Measurements from ENCODE around the gene CHKA. TPM values are rescaled to one million over a fixed set of nuclear protein-coding genes. Genes with fewer than 3 reads are reported as not detected.

CHKA gene
- total RNA-seq, 6 experiments from 2014 or later = 6.8 to 9.2 (median 7.8) TPM

- no peak overlapping the region for H3K27ac Mint-ChIP-seq
- H3K4me1 Mint-ChIP-seq (ENCODE audit: low read depth) = peaks cover 4% of the 10 kb centered on the region; the same call in 1 of the 2 replicates
- no peak for TF ChIP-seq CTCF (IDR thresholded peaks at IDR 0.05)
- H3K4me3 Mint-ChIP-seq = no peak overlapping the region
- H3K36me3 Mint-ChIP-seq (ENCODE audit: low read depth) = peaks cover 9% of the 10 kb centered on the region
- no peaks in the 10 kb centered on the region for H3K9me3 Mint-ChIP-seq
- no peak for DNase-seq
- H3K27me3 Mint-ChIP-seq (ENCODE audit: insufficient read depth) = peaks cover 6% of the 10 kb centered on the region
Observed at GRCh38 chr11:68056317-68057285, 64.6 kb downstream of the CHKA start.

- no peak for DNase-seq
- Mint-ChIP-seq H3K36me3 (ENCODE audit: low read depth) (peaks cover 16% of the 10 kb centered on the region), H3K4me3 (no peak overlapping the region; the same call in 1 of the 2 replicates), H3K27ac (peak overlapping the region; percentile 57; the same call in 1 of the 2 replicates), H3K4me1 (ENCODE audit: low read depth) (peaks cover 4% of the 10 kb centered on the region; the same call in 1 of the 2 replicates), H3K9me3 (no peaks in the 10 kb centered on the region), H3K27me3 (ENCODE audit: insufficient read depth) (peaks cover 6% of the 10 kb centered on the region)
- TF ChIP-seq CTCF (IDR thresholded peaks at IDR 0.05) = no peak
Observed at GRCh38 chr11:68053981-68054812, 67.0 kb downstream of the CHKA start.

- Mint-ChIP-seq H3K27me3 (ENCODE audit: insufficient read depth) (peaks cover 4% of the 10 kb centered on the region), H3K27ac (no peak overlapping the region), H3K4me1 (ENCODE audit: low read depth) (peaks cover 4% of the 10 kb centered on the region; the same call in 1 of the 2 replicates), H3K4me3 (no peak overlapping the region), H3K36me3 (ENCODE audit: low read depth) (peaks cover 16% of the 10 kb centered on the region), H3K9me3 (no peaks in the 10 kb centered on the region)
- no peak for DNase-seq
- no peak for TF ChIP-seq CTCF (IDR thresholded peaks at IDR 0.05)
Observed at GRCh38 chr11:68053117-68053516, 68.1 kb downstream of the CHKA start.

GRCh38 chr11:68052137-68052873 is 68.9 kb downstream of the CHKA start:
- Mint-ChIP-seq H3K9me3 (no peaks in the 10 kb centered on the region), H3K36me3 (ENCODE audit: low read depth) (peaks cover 16% of the 10 kb centered on the region), H3K27me3 (ENCODE audit: insufficient read depth) (peaks cover 4% of the 10 kb centered on the region), H3K4me3 (no peak overlapping the region), H3K27ac (no peak overlapping the region), H3K4me1 (ENCODE audit: low read depth) (peaks cover 4% of the 10 kb centered on the region; the same call in 1 of the 2 replicates)
- DNase-seq = no peak
- no peak for TF ChIP-seq CTCF (IDR thresholded peaks at IDR 0.05)

Data from HFFc6 (cell line).